HG03460 (cell line): ENCODE results near the gene CD93.
A peak's percentile ranks its signal among the peaks of the same experiment; 100 is the strongest.

Experiments used
- ATAC-seq: cut with Tn5 transposase; IDR thresholded peaks from one replicate; pipeline ENCODE4 v1.9.1; 2021; ENCODE audit not compliant: unreplicated experiment

Gene CD93

GRCh38 chr20:23086056-23086566, at the start of gene CD93:
TSS of gene CD93 (minus strand) at chr20:23086324. CDS start at chr20:23086192, 132 bp downstream.
- ATAC-seq = no peak

- ATAC-seq = no peak
Measured at GRCh38 chr20:23133560-23133998, 47.5 kb upstream of the CD93 start.

GRCh38 chr20:23132930-23133559, 46.9 kb upstream of the CD93 start:
- ATAC-seq = no peak

- ATAC-seq = no peak
Measured at GRCh38 chr20:23132293-23132929, 46.3 kb upstream of the CD93 start.

GRCh38 chr20:23131766-23132165, 45.6 kb upstream of the CD93 start:
- ATAC-seq = no peak

GRCh38 chr20:23130622-23131140, 44.6 kb upstream of the CD93 start:
- no peak for ATAC-seq

GRCh38 chr20:23129891-23130621, 43.9 kb upstream of the CD93 start:
- ATAC-seq = no peak

- no peak for ATAC-seq
Measured at GRCh38 chr20:23129266-23129665, 43.1 kb upstream of the CD93 start.

- no peak for ATAC-seq
Measured at GRCh38 chr20:23128461-23129125, 42.5 kb upstream of the CD93 start.

- ATAC-seq = no peak
Measured at GRCh38 chr20:23127506-23128279, 41.6 kb upstream of the CD93 start.

GRCh38 chr20:23126281-23127061, 40.3 kb upstream of the CD93 start:
- ATAC-seq = no peak

- peak; percentile 51 for ATAC-seq
Measured at GRCh38 chr20:23125625-23126191, 39.6 kb upstream of the CD93 start.

GRCh38 chr20:23125159-23125558, 39.0 kb upstream of the CD93 start:
- peak; percentile 6 for ATAC-seq

GRCh38 chr20:23123886-23124285, 37.8 kb upstream of the CD93 start:
- no peak for ATAC-seq

GRCh38 chr20:23122796-23123655, 36.9 kb upstream of the CD93 start:
- no peak for ATAC-seq

- ATAC-seq = no peak
Measured at GRCh38 chr20:23122321-23122720, 36.2 kb upstream of the CD93 start.

GRCh38 chr20:23121751-23122320, 35.7 kb upstream of the CD93 start:
- ATAC-seq = no peak
